HG02610 (cell line): ENCODE results near the gene NPC2.
"Not testable (repeated sequence)": the region's sequence is repeated elsewhere in the genome, so short reads cannot be mapped to it uniquely, and the experiment has no call there.

Experiments used
- ATAC-seq: cut with Tn5 transposase; IDR thresholded peaks from one replicate; pipeline ENCODE4 v1.9.1; 2021; ENCODE audit warnings: mild to moderate bottlenecking, moderate library complexity; ENCODE audit not compliant: unreplicated experiment

NPC2 gene

GRCh38 chr14:74492776-74493342 lies at the start of gene NPC2:
TSS of gene NPC2 (minus strand) at chr14:74493305. CDS start at chr14:74493274, 31 bp downstream.
- ATAC-seq = no peak

- no peak for ATAC-seq
These were observed 49.1 kb upstream of the NPC2 start for GRCh38 chr14:74542056-74542685.

- no peak for ATAC-seq
These were observed 48.1 kb upstream of the NPC2 start for GRCh38 chr14:74541225-74541624.

GRCh38 chr14:74539503-74539902 lies 46.4 kb upstream of the NPC2 start:
- no peak for ATAC-seq

GRCh38 chr14:74538411-74539391 lies 45.6 kb upstream of the NPC2 start:
- ATAC-seq = no peak

GRCh38 chr14:74536336-74536735 lies 43.2 kb upstream of the NPC2 start:
- ATAC-seq = not testable (repeated sequence)

- no peak for ATAC-seq
These were observed 42.7 kb upstream of the NPC2 start for GRCh38 chr14:74535756-74536325.

- ATAC-seq = no peak
These were observed 40.5 kb upstream of the NPC2 start for GRCh38 chr14:74533576-74533975.

GRCh38 chr14:74532246-74532645 lies 39.1 kb upstream of the NPC2 start:
- ATAC-seq = no peak

GRCh38 chr14:74531467-74531866 lies 38.4 kb upstream of the NPC2 start:
- ATAC-seq = no peak

GRCh38 chr14:74531006-74531405 lies 37.9 kb upstream of the NPC2 start:
- no peak for ATAC-seq

GRCh38 chr14:74528886-74529285 lies 35.8 kb upstream of the NPC2 start:
- no peak for ATAC-seq

- no peak for ATAC-seq
These were observed 35.3 kb upstream of the NPC2 start for GRCh38 chr14:74528406-74528805.

- no peak for ATAC-seq
These were observed 34.7 kb upstream of the NPC2 start for GRCh38 chr14:74527736-74528280.

GRCh38 chr14:74526854-74527585 lies 33.9 kb upstream of the NPC2 start:
- ATAC-seq = no peak

- no peak for ATAC-seq
These were observed 32.3 kb upstream of the NPC2 start for GRCh38 chr14:74525361-74525851.

- no peak for ATAC-seq
These were observed 31.7 kb upstream of the NPC2 start for GRCh38 chr14:74524812-74525135.

GRCh38 chr14:74524076-74524811 lies 31.1 kb upstream of the NPC2 start:
- no peak for ATAC-seq

GRCh38 chr14:74522740-74523139 lies 29.6 kb upstream of the NPC2 start:
- no peak for ATAC-seq

- no peak for ATAC-seq
These were observed 28.7 kb upstream of the NPC2 start for GRCh38 chr14:74521756-74522155.
